Measurements from ENCODE around the gene UBE2J1.
"Not testable (repeated sequence)": the region's sequence is repeated elsewhere in the genome, so short reads cannot be mapped to it uniquely, and the experiment has no call there.

The UBE2J1 gene

DNA sequence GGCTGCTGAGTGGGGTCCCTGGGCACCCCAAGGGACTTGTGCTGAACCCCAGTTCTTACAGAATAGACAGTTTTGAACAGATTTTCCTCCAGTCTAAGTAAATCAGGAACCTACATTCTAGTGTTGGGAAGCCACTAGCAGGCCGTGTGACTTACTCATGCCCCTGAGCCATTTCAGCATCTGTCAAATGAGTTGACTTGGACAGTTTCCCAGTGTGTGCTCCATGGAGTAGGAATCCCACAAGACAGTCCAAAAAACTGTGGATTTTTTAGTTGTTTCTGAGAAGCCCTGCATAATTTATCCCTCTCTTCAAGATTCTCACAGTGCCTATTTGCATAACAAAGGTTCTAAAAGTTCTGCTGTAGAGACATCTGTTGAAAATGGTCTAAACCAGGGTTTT lies 39.5 kb downstream of the UBE2J1 start:
- H3K9me3 ChIP-seq, result no peaks in the 10 kb centered on the region
- H3K27me3 ChIP-seq, result no peaks in the 10 kb centered on the region
- H3K27ac ChIP-seq, result peak overlapping the region; percentile 56
- peaks cover 0 to 8% (median 0%) of the 10 kb centered on the region in 3 donors for H3K36me3 ChIP-seq
- peaks cover 0 to 25% (median 23%) of the 10 kb centered on the region in 4 donors for H3K4me1 ChIP-seq
- DNase-seq, result peak in 1 of 2 donors; percentile 48
- TF ChIP-seq, protein P1, sequence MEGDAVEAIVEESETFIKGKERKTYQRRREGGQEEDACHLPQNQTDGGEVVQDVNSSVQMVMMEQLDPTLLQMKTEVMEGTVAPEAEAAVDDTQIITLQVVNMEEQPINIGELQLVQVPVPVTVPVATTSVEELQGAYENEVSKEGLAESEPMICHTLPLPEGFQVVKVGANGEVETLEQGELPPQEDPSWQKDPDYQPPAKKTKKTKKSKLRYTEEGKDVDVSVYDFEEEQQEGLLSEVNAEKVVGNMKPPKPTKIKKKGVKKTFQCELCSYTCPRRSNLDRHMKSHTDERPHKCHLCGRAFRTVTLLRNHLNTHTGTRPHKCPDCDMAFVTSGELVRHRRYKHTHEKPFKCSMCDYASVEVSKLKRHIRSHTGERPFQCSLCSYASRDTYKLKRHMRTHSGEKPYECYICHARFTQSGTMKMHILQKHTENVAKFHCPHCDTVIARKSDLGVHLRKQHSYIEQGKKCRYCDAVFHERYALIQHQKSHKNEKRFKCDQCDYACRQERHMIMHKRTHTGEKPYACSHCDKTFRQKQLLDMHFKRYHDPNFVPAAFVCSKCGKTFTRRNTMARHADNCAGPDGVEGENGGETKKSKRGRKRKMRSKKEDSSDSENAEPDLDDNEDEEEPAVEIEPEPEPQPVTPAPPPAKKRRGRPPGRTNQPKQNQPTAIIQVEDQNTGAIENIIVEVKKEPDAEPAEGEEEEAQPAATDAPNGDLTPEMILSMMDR (IDR thresholded peaks at IDR 0.05), result no peak
- intact Hi-C loops (cut with DNase I; ENCODE audit: low total_unique reads), result no loop called here
- H3K4me3 ChIP-seq, result no peak overlapping the region

DNA sequence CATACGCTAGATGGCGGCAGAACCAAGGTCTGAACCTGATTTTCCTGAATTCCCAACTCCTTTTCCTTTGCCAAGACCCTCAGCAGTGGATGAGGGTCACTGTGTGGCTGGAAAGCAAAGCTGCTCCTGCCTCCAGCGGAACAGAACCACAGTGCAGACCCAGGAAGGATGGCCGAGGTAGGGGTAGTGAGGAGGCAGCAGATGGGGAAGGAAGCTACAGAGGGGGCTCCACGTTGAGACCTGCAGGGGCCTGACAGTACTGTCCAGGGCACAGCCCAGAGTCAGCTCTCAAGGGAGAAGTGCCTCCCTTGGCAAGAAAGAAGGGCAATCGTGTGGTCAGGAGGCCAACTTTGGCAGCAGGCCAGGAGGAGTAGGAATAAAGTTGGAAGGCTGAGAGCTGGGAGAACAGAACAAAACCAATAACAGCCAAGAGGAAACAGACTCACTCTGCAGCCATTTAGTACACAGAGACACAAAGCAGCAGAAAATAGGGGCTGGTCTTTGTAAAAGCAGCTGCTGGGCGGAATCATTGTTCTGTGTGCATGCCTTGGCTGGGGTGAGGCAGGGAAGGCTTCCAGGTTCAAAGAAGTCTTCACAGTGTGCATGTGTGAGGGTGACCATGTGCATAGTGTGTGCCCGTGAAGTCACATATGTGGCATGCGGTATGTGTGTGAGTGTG lies 40.5 kb downstream of the UBE2J1 start:
- peak overlapping the region; percentile 56 for H3K27ac ChIP-seq
- peaks cover 0 to 25% (median 23%) of the 10 kb centered on the region in 4 donors for H3K4me1 ChIP-seq
- H3K36me3 ChIP-seq, result peaks cover 0 to 8% (median 0%) of the 10 kb centered on the region in 3 donors
- H3K9me3 ChIP-seq, result no peaks in the 10 kb centered on the region
- peak overlapping the region in 1 of 2 donors; percentile 28 for H3K4me3 ChIP-seq
- TF ChIP-seq, protein P1 (IDR thresholded peaks at IDR 0.05), result peak; percentile 38 to 54
- DNase-seq, result peak; percentile 77 to 84
- intact Hi-C loops (cut with DNase I; ENCODE audit: low total_unique reads), result no loop called here
- no peaks in the 10 kb centered on the region for H3K27me3 ChIP-seq

DNA sequence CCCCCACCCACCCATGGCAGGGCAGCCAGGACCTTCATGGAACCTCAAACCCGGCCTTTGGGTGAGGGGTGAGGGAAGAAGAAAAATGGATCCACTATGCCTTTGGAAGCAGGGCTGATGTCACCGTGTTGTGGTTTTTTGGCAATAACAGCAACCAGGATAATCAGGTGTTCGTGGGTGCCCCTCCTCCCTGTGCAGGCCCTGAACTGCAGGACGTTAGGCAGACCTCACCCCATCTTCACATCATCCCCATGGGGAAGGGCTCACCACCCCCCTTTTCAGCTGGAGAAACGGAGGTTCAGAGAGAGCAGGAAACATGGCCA lies 41.0 kb downstream of the UBE2J1 start:
- Histone ChIP-seq H3K27me3 (no peaks in the 10 kb centered on the region), H3K36me3 (peaks cover 0 to 8% (median 0%) of the 10 kb centered on the region in 3 donors), H3K4me3 (peak overlapping the region in 1 of 2 donors; percentile 28), H3K27ac (peak overlapping the region; percentile 56), H3K9me3 (no peaks in the 10 kb centered on the region), H3K4me1 (peaks cover 0 to 25% (median 23%) of the 10 kb centered on the region in 4 donors)
- no peak for DNase-seq
- intact Hi-C loops (cut with DNase I; ENCODE audit: low total_unique reads), result no loop called here
- TF ChIP-seq, protein P1 (IDR thresholded peaks at IDR 0.05), result no peak

DNA sequence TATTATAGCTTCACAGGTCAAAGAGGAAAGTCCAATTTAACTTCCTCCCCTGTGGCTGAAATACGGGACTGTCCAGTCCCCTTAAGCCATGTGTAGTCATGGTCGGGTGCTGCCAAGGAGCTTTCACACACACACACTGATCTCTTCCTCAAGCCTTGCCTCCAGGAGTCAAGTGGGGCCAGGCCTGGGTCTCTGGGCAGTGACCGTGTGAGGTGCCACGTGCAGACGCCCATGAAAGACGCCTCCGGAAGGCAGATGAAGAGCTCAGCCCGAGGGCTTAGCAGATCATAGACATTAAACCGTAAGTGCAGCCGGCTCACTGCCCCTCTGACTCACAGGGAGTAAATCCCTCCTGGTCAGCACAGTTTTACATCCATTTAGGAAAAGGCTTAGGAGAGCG lies 41.6 kb downstream of the UBE2J1 start:
- Histone ChIP-seq H3K27ac (no peak overlapping the region), H3K9me3 (no peaks in the 10 kb centered on the region), H3K36me3 (peaks cover 0 to 8% (median 0%) of the 10 kb centered on the region in 3 donors), H3K4me1 (peaks cover 0 to 25% (median 23%) of the 10 kb centered on the region in 4 donors), H3K27me3 (no peaks in the 10 kb centered on the region), H3K4me3 (no peak overlapping the region)
- no peak for DNase-seq
- intact Hi-C loops (cut with DNase I; ENCODE audit: low total_unique reads), result no loop called here
- TF ChIP-seq, protein P1 (IDR thresholded peaks at IDR 0.05), result no peak

DNA sequence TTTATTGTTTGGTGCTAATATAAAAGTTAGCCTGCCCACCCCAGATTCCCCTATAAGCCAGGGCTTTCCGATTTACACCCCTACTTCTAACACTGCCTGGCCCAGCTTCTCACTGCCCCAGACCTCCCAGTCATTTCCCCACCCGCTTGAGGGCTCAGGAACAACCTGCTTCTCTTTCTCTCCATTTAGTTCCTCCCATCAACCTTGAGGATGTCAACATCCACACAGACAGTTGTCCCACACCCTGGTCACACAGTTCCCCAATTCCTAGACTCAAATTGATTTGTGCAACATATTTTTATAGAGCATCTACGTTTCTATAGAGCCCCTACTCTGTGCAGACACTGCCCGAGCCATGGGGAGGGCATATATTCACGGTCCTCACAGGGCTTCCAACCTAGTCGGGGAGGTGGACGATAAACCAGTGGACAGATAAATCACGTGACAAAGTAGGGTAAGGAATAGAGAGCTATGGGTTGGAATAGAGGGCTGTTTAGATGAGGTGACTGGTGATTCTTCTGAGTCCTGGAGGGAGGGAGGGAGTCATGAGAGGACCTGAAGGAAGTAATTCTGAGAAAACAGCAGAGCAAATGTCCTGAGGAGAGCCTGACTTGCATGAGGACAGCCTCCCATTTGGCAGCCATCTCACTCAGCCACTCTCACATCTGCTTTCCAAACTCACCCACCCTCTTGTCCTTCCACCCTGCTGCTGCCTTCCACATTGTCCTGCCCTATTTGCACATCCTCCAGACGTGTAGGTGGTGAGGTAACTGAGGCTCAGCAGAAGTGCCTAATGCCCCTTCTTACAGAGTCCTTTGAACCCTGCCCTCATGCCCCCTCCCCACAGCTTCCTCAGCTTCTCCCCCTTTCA lies 43.8 kb downstream of the UBE2J1 start:
- DNase-seq, result no peak
- intact Hi-C loops (cut with DNase I; ENCODE audit: low total_unique reads), result no loop called here
- TF ChIP-seq, protein P1 (IDR thresholded peaks at IDR 0.05), result no peak
- Histone ChIP-seq H3K9me3 (no peaks in the 10 kb centered on the region), H3K27ac (no peak overlapping the region), H3K36me3 (no peaks in the 10 kb centered on the region), H3K27me3 (no peaks in the 10 kb centered on the region), H3K4me1 (peaks cover 0 to 25% (median 23%) of the 10 kb centered on the region in 4 donors), H3K4me3 (no peak overlapping the region)

DNA sequence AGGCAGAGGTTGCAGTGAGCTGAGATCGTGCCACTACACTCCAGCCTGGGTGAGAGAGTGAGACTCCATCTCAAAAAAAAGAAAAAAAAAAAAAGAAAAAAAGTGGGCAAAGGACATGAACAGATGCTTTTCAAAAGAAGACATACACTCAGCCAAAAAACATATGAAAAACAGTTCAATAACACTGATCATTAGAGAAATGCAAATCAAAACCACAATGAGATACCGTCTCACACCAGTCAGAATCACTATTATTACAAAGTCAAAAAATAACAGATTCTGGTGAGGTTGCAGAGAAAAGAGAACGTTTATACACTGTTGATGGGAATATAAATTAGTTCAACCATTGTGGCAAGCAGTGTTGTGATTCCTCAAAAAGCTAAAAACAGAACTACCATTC lies 48.0 kb downstream of the UBE2J1 start:
- H3K4me1 ChIP-seq; H3K4me3 ChIP-seq; H3K9me3 ChIP-seq; H3K27ac ChIP-seq; H3K27me3 ChIP-seq; H3K36me3 ChIP-seq; intact Hi-C loops (cut with DNase I; ENCODE audit: low total_unique reads); DNase-seq: not testable (repeated sequence)
